HepG2 (cell line): ENCODE data around the gene CAPZA2. TPM values are rescaled to one million over a fixed set of nuclear protein-coding genes. Genes with fewer than 3 reads are reported as not detected.

Experiments
- ATAC-seq: fragments of 200-7000 bp; cut with Tn5 transposase; 3 replicates; pipeline ENCODE4 v1.9.1; 2020; ENCODE audit warnings: mild to moderate bottlenecking, moderate library complexity
- BruUV-seq: library from RNA; stranded (reverse); fragments of 400-500 nt; replicated peaks from 2 replicates; lab custom pipeline; 2021; lab: Mats Ljungman, UMichigan
- CTCF ChIA-PET: fragments of 300-600 bp; formaldehyde crosslinking; extraction: SDS; loops from one replicate; lab custom pipeline; 2021; ENCODE audit warnings: low total read pairs, inconsistent platforms, low intra/inter-chr PET ratio; lab: Yijun Ruan, JAX
- POLR2A ChIA-PET: fragments of 350-600 bp; sonication (Branson Sonifier 250); formaldehyde crosslinking; loops from one replicate; lab custom pipeline; 2020; ENCODE audit warnings: antibody characterized with exemption, inconsistent platforms; lab: Yijun Ruan, JAX
- DNase-seq: peaks from one replicate; pipeline ENCODE4 v3.0.0-alpha.2; 2015; ENCODE audit warnings: low spot score
- FAIRE-seq: peaks from 3 replicates; lab custom pipeline; 2011; peaks lifted over from hg19 to GRCh38; lab: Jason Lieb, UNC
- H2AFZ ChIP-seq: one replicate; pipeline ENCODE4 v1.6.1; 2011; ENCODE audit warnings: low read length, inconsistent platforms
- H3K27ac ChIP-seq: fragments of 300-600 bp; 3 replicates; pipeline ENCODE4 v1.8.0; 2011; ENCODE audit warnings: mixed run types, mild to moderate bottlenecking, mixed read lengths, low read length, inconsistent platforms; ENCODE audit not compliant: insufficient read depth; ENCODE audit errors: extremely low read length
- H3K27me3 ChIP-seq, 2 experiments: fragments of 200-600 bp in 1 of 2; 2 replicates in 1 of 2; 3 replicates in 1 of 2; pipeline versions ENCODE4 v1.6.0 to v1.8.0; 2011; ENCODE audit warnings: low read length in 2 of 2, mild to moderate bottlenecking in 2 of 2, moderate library complexity in 2 of 2, inconsistent platforms in 1 of 2; ENCODE audit not compliant: insufficient read depth in 2 of 2, control insufficient read depth in 1 of 2
- H3K36me3 ChIP-seq, 2 experiments: fragments of 200-600 bp in 1 of 2; replicated peaks in 1 of 2; 2 replicates in 1 of 2; 3 replicates in 1 of 2; pipeline versions ENCODE4 v1.5.1 to v1.8.0; 2011; ENCODE audit warnings: low read length in 2 of 2, inconsistent platforms in 1 of 2; ENCODE audit not compliant: insufficient read depth in 2 of 2, control insufficient read depth in 1 of 2
- H3K4me1 ChIP-seq: 2 replicates; pipeline ENCODE4 v1.5.1; 2012; ENCODE audit warnings: low read length, inconsistent platforms; ENCODE audit not compliant: insufficient read depth
- H3K4me2 ChIP-seq: 2 replicates; pipeline ENCODE4 v1.6.0; 2011; ENCODE audit warnings: low read depth, low read length, inconsistent platforms
- H3K4me3 ChIP-seq, 3 experiments: fragments of 200-600 bp in 1 of 3; sonication (generic), shearing (Covaris generic) in 1 of 3; replicated peaks in 1 of 3; 2 replicates each; pipeline ENCODE4 v1.5.1; 2011 to 2016; ENCODE audit warnings: low read length in 3 of 3, inconsistent platforms in 2 of 3, low read depth in 2 of 3, mild to moderate bottlenecking in 2 of 3, control low read depth in 1 of 3, mixed read lengths in 1 of 3; ENCODE audit not compliant: insufficient read depth in 1 of 3
- H3K79me2 ChIP-seq: one replicate; pipeline ENCODE4 v1.6.1; 2011; ENCODE audit warnings: low read length, inconsistent platforms; ENCODE audit not compliant: insufficient read depth
- H3K9ac ChIP-seq: 2 replicates; pipeline ENCODE4 v1.6.0; 2011; ENCODE audit warnings: mild to moderate bottlenecking, low read depth, low read length, inconsistent platforms; ENCODE audit not compliant: insufficient read depth
- H3K9me3 ChIP-seq: 2 replicates; pipeline ENCODE4 v1.5.1; 2012; ENCODE audit warnings: mild to moderate bottlenecking, low read length
- H4K20me1 ChIP-seq: 2 replicates; pipeline ENCODE4 v1.6.0; 2011; ENCODE audit warnings: inconsistent platforms, mild to moderate bottlenecking, low read length, moderate library complexity; ENCODE audit not compliant: insufficient read depth
- KAT7 ChIP-seq: IDR thresholded peaks from 2 replicates; pipeline ENCODE4 v1.6.1; 2018; ENCODE audit warnings: borderline replicate concordance, missing compliant biosample characterization
- SMARCE1 ChIP-seq: fragments of 450-650 bp; IDR thresholded peaks from 2 replicates; pipeline ENCODE4 v1.6.1; 2017; ENCODE audit warnings: borderline replicate concordance
- ZNF205 ChIP-seq: IDR thresholded peaks from 2 replicates; pipeline ENCODE4 v1.6.1; 2018; ENCODE audit warnings: missing biosample characterization, missing genetic modification reagents
- ZNF564 ChIP-seq: sonication (generic); formaldehyde crosslinking; IDR thresholded peaks from 2 replicates; pipeline ENCODE4 v1.8.1; 2023; ENCODE audit warnings: mild to moderate bottlenecking, missing genetic modification reagents
- WGBS: methylation state at CpG from one replicate; pipeline ENCODE4 v1.1.6; 2017; ENCODE audit warnings: low lambda C conversion rate; 5-methylcytosine and 5-hydroxymethylcytosine counted together
- in situ Hi-C: cut with HindIII; loops from 2 replicates; pipeline ENCODE4 v1.10.0; 2017; ENCODE audit warnings: low pct_unique_long_range_greater_than_20kb; ENCODE audit not compliant: extremely low pct_ligation_motif_present
- intact Hi-C: fragments of 100-400 bp; cut with micrococcal nuclease; formaldehyde crosslinking; loops from one replicate; pipeline ENCODE4 v1.10.0; 2022; ENCODE audit not compliant: unreplicated experiment
- polyA plus RNA-seq, 8 experiments: library from polyadenylated mRNA; depleted of rRNA in 3 of 8; stranded (reverse) in 7 of 8; unstranded in 1 of 8; fragments of >200 nt; fragmentation: Illumina TruSeq in 4 of 8; extraction: Trizol in 4 of 8; gene quantifications; 2 replicates each; pipeline versions ENCODE4 v1.2.1 to v1.2.3, GENCODE V29; 2011 to 2016; ENCODE audit warnings: low read depth in 4 of 8, missing spikeins in 1 of 8, mixed read lengths in 1 of 8; ENCODE audit not compliant: insufficient read depth in 1 of 8
- total RNA-seq, 5 experiments: library from RNA; depleted of rRNA; stranded (reverse); fragments of >200 nt; fragmentation: Illumina TruSeq; extraction: Trizol; gene quantifications; 2 replicates each; pipeline ENCODE4 v1.2.3, GENCODE V29; 2016; ENCODE audit warnings: low read depth in 1 of 5
- TF ChIP-seq, protein P1 (sequence below): sonication (generic); formaldehyde crosslinking; conservative IDR thresholded peaks from 2 replicates; pipeline ENCODE4 v1.4.0; 2020; ENCODE audit warnings: missing genetic modification reagents
- TF ChIP-seq, protein P2 (sequence below): sonication (generic); formaldehyde crosslinking; IDR thresholded peaks from 2 replicates; pipeline ENCODE4 v1.8.0; 2022; ENCODE audit warnings: mild to moderate bottlenecking, missing genetic modification reagents
- TF ChIP-seq, protein P3 (sequence below): sonication (generic); formaldehyde crosslinking; IDR thresholded peaks from 2 replicates; pipeline ENCODE4 v1.4.0; 2020; ENCODE audit warnings: mild to moderate bottlenecking, missing genetic modification reagents
- TF ChIP-seq, protein P4 (sequence below): sonication (generic); formaldehyde crosslinking; IDR thresholded peaks from 2 replicates; pipeline ENCODE4 v1.4.0; 2020; ENCODE audit warnings: missing genetic modification reagents, mild to moderate bottlenecking, borderline replicate concordance

CAPZA2 gene
- total and polyA plus RNA-seq, 2 of the 13 experiments (the other 11 are each of a cell fraction or from before 2014, with no cell fraction given) = 38.4 to 199 TPM

DNA sequence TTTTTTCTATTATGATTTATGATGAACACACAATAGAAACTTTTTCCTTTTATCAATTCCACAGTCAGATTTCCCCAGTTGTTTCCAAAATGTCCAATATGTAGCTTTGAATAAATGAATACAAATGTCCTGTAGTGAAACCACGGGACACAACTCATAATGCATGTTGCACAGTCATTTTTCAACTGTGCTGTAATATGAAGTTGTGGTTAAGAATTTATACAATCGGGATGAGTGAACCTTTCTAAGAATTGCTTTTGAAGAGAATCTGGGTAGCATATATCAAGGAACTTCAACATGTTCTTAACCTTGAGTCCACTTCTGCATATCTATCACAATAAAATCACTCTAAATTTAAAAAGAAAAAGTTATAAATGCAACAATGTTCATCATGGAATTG lies 76.3 kb downstream of the CAPZA2 start (continued):
- TF ChIP-seq, protein P1, sequence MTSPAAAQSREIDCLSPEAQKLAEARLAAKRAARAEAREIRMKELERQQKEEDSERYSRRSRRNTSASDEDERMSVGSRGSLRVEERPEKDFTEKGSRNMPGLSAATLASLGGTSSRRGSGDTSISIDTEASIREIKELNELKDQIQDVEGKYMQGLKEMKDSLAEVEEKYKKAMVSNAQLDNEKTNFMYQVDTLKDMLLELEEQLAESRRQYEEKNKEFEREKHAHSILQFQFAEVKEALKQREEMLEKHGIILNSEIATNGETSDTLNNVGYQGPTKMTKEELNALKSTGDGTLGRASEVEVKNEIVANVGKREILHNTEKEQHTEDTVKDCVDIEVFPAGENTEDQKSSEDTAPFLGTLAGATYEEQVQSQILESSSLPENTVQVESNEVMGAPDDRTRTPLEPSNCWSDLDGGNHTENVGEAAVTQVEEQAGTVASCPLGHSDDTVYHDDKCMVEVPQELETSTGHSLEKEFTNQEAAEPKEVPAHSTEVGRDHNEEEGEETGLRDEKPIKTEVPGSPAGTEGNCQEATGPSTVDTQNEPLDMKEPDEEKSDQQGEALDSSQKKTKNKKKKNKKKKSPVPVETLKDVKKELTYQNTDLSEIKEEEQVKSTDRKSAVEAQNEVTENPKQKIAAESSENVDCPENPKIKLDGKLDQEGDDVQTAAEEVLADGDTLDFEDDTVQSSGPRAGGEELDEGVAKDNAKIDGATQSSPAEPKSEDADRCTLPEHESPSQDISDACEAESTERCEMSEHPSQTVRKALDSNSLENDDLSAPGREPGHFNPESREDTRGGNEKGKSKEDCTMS (CRISPR knock-in tag) = no peak
- TF ChIP-seq, protein P2, sequence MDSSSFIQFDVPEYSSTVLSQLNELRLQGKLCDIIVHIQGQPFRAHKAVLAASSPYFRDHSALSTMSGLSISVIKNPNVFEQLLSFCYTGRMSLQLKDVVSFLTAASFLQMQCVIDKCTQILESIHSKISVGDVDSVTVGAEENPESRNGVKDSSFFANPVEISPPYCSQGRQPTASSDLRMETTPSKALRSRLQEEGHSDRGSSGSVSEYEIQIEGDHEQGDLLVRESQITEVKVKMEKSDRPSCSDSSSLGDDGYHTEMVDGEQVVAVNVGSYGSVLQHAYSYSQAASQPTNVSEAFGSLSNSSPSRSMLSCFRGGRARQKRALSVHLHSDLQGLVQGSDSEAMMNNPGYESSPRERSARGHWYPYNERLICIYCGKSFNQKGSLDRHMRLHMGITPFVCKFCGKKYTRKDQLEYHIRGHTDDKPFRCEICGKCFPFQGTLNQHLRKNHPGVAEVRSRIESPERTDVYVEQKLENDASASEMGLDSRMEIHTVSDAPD (CRISPR knock-in tag) = no peak

GRCh38 chr7:116940689-116941370 lies 78.4 kb downstream of the CAPZA2 start:
- Histone ChIP-seq H3K27ac (no peak overlapping the region), H2AFZ (no peak overlapping the region), H3K79me2 (no peaks in the 10 kb centered on the region), H3K9ac (no peak overlapping the region), H3K36me3 (no peaks in the 10 kb centered on the region), H3K4me3 (no peak overlapping the region), H4K20me1 (no peaks in the 10 kb centered on the region), H3K4me2 (peak overlapping the region; percentile 10; the same call in 1 of the 2 replicates), H3K27me3 (peaks cover 0 to 4% of the 10 kb centered on the region in 2 experiments; a peak in 1 of 5 replicates), H3K9me3 (no peaks in the 10 kb centered on the region), H3K4me1 (peaks cover 21% of the 10 kb centered on the region)
- intact Hi-C loops = no loop called here
- in situ Hi-C loops = no loop called here
- FAIRE-seq (no peak), DNase-seq (no peak), ATAC-seq (peak; percentile 25; the same call in 1 of the 3 replicates)
- 24% methylated on average over 7 of the region's 8 CpGs for WGBS
- ChIA-PET POLR2A (interaction anchor here (0.9 kb wide), 1 partner anchor 12 kb away, joined by 3 read pairs; no protein-coding TSS in a partner anchor), CTCF (no interaction called here)
- TF ChIP-seq SMARCE1 (no peak), ZNF564 (CRISPR knock-in tag) (no peak), KAT7 (CRISPR knock-in tag) (no peak), ZNF205 (CRISPR knock-in tag) (peak; percentile 99)
- TF ChIP-seq, protein P3, sequence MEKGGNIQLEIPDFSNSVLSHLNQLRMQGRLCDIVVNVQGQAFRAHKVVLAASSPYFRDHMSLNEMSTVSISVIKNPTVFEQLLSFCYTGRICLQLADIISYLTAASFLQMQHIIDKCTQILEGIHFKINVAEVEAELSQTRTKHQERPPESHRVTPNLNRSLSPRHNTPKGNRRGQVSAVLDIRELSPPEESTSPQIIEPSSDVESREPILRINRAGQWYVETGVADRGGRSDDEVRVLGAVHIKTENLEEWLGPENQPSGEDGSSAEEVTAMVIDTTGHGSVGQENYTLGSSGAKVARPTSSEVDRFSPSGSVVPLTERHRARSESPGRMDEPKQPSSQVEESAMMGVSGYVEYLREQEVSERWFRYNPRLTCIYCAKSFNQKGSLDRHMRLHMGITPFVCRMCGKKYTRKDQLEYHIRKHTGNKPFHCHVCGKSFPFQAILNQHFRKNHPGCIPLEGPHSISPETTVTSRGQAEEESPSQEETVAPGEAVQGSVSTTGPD (CRISPR knock-in tag) = no peak
- TF ChIP-seq, protein P4, sequence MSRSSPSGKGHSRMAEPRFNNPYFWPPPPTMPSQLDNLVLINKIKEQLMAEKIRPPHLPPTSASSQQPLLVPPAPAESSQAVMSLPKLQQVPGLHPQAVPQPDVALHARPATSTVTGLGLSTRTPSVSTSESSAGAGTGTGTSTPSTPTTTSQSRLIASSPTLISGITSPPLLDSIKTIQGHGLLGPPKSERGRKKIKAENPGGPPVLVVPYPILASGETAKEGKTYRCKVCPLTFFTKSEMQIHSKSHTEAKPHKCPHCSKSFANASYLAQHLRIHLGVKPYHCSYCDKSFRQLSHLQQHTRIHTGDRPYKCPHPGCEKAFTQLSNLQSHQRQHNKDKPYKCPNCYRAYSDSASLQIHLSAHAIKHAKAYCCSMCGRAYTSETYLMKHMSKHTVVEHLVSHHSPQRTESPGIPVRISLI (CRISPR knock-in tag) = peak; percentile 35; the same call in 1 of the 2 replicates
- no TSS peak for BruUV-seq
